Dendritic cell treated with granulocyte-macrophage colony-stimulating factor and Interleukin-4, amounts not matched to agents 40 ng/mL and 50 ng/mL, for 4 days (primary cell): ENCODE results near the gene TCHHL1.

Experiments
- H3K27ac Mint-ChIP-seq: one replicate; pipeline ENCODE4 v1.8.0; 2022; ENCODE audit warnings: mild to moderate bottlenecking, mixed read lengths
- H3K27me3 Mint-ChIP-seq: one replicate; pipeline ENCODE4 v1.8.0; 2022; ENCODE audit warnings: mild to moderate bottlenecking, mixed read lengths
- H3K36me3 Mint-ChIP-seq: one replicate; pipeline ENCODE4 v1.8.0; 2022; ENCODE audit warnings: low read depth, mixed read lengths
- H3K4me1 Mint-ChIP-seq: one replicate; pipeline ENCODE4 v1.8.0; 2022; ENCODE audit warnings: low read depth, mixed read lengths
- H3K4me3 Mint-ChIP-seq: one replicate; pipeline ENCODE4 v1.8.0; 2022; ENCODE audit warnings: mild to moderate bottlenecking, moderate library complexity, mixed read lengths
- H3K9me3 Mint-ChIP-seq: one replicate; pipeline ENCODE4 v1.8.0; 2022; ENCODE audit warnings: mixed read lengths
- intact Hi-C: fragments of 100-400 bp; cut with micrococcal nuclease; formaldehyde crosslinking; loops from one replicate; pipeline ENCODE4 v1.15.0; 2022

TCHHL1 gene

GRCh38 chr1:152039886-152040285 is 49.0 kb downstream of the TCHHL1 start:
- Mint-ChIP-seq H3K4me3 (no peak overlapping the region), H3K36me3 (peaks cover 21% of the 10 kb centered on the region), H3K4me1 (peaks cover 8% of the 10 kb centered on the region), H3K27me3 (no peaks in the 10 kb centered on the region), H3K27ac (no peak overlapping the region), H3K9me3 (no peaks in the 10 kb centered on the region)
- intact Hi-C loops, result loop anchor here (5.0 kb wide), 1 partner anchor 38 kb away; no protein-coding TSS in a partner anchor

- intact Hi-C loops, result loop anchor here (5.0 kb wide), 1 partner anchor 37 kb away; no protein-coding TSS in a partner anchor
- H3K27me3 Mint-ChIP-seq, result no peaks in the 10 kb centered on the region
- no peaks in the 10 kb centered on the region for H3K9me3 Mint-ChIP-seq
- no peak overlapping the region for H3K4me3 Mint-ChIP-seq
- no peak overlapping the region for H3K27ac Mint-ChIP-seq
- peaks cover 5% of the 10 kb centered on the region for H3K4me1 Mint-ChIP-seq
- peaks cover 25% of the 10 kb centered on the region for H3K36me3 Mint-ChIP-seq
These were observed 49.4 kb downstream of the TCHHL1 start for GRCh38 chr1:152039461-152039860.

GRCh38 chr1:152038871-152039270 is 50.0 kb downstream of the TCHHL1 start:
- no peaks in the 10 kb centered on the region for H3K27me3 Mint-ChIP-seq
- peaks cover 1% of the 10 kb centered on the region for H3K4me1 Mint-ChIP-seq
- no peak overlapping the region for H3K27ac Mint-ChIP-seq
- peaks cover 31% of the 10 kb centered on the region for H3K36me3 Mint-ChIP-seq
- H3K4me3 Mint-ChIP-seq, result no peak overlapping the region
- intact Hi-C loops, result loop anchor here (5.0 kb wide), 1 partner anchor 37 kb away; no protein-coding TSS in a partner anchor
- H3K9me3 Mint-ChIP-seq, result no peaks in the 10 kb centered on the region

- Mint-ChIP-seq H3K27ac (peak within 1 kb of the TSS; percentile 100), H3K27me3 (no peaks in the 10 kb centered on the region), H3K4me3 (peak within 1 kb of the TSS; percentile 97), H3K9me3 (no peaks in the 10 kb centered on the region), H3K4me1 (peaks cover 21% of the 10 kb centered on the region), H3K36me3 (peaks cover 55% of the 10 kb centered on the region)
- intact Hi-C loops, result loop anchor here (1.0 to 5.0 kb wide), 2 partner anchors 12 to 34 kb away; no protein-coding TSS in a partner anchor
These were observed 52.3 kb downstream of the TCHHL1 start, which contains the start of gene S100A11 for GRCh38 chr1:152036267-152037216. TSS of gene S100A11 (minus strand) at chr1:152037004. CDS start at chr1:152036915, 89 bp downstream.

- Mint-ChIP-seq H3K9me3 (no peaks in the 10 kb centered on the region), H3K4me1 (peaks cover 25% of the 10 kb centered on the region), H3K36me3 (peaks cover 63% of the 10 kb centered on the region), H3K27ac (peak overlapping the region; percentile 100), H3K4me3 (peak overlapping the region; percentile 97), H3K27me3 (no peaks in the 10 kb centered on the region)
- intact Hi-C loops, result loop anchor here (1.0 to 5.0 kb wide), 2 partner anchors 13 to 33 kb away; no protein-coding TSS in a partner anchor
These were observed 53.2 kb downstream of the TCHHL1 start for GRCh38 chr1:152035539-152036266.

- intact Hi-C loops, result loop anchor here (5.0 kb wide), 1 partner anchor 33 kb away; no protein-coding TSS in a partner anchor
- no peaks in the 10 kb centered on the region for H3K9me3 Mint-ChIP-seq
- no peaks in the 10 kb centered on the region for H3K27me3 Mint-ChIP-seq
- H3K4me3 Mint-ChIP-seq, result peak overlapping the region; percentile 97
- H3K27ac Mint-ChIP-seq, result peak overlapping the region; percentile 100
- peaks cover 68% of the 10 kb centered on the region for H3K36me3 Mint-ChIP-seq
- H3K4me1 Mint-ChIP-seq, result peaks cover 31% of the 10 kb centered on the region
These were observed 54.0 kb downstream of the TCHHL1 start for GRCh38 chr1:152034654-152035538.

- intact Hi-C loops, result no loop called here
- H3K27ac Mint-ChIP-seq, result peak overlapping the region; percentile 100
- peaks cover 68% of the 10 kb centered on the region for H3K36me3 Mint-ChIP-seq
- no peaks in the 10 kb centered on the region for H3K9me3 Mint-ChIP-seq
- H3K4me3 Mint-ChIP-seq, result peak overlapping the region; percentile 97
- H3K4me1 Mint-ChIP-seq, result peaks cover 36% of the 10 kb centered on the region
- H3K27me3 Mint-ChIP-seq, result no peaks in the 10 kb centered on the region
These were observed 54.6 kb downstream of the TCHHL1 start for GRCh38 chr1:152034324-152034653.
